ENCODE data around the gene FLT3LG.
"Not testable (repeated sequence)": the region's sequence is repeated elsewhere in the genome, so short reads cannot be mapped to it uniquely, and the experiment has no call there.

Gene FLT3LG

DNA sequence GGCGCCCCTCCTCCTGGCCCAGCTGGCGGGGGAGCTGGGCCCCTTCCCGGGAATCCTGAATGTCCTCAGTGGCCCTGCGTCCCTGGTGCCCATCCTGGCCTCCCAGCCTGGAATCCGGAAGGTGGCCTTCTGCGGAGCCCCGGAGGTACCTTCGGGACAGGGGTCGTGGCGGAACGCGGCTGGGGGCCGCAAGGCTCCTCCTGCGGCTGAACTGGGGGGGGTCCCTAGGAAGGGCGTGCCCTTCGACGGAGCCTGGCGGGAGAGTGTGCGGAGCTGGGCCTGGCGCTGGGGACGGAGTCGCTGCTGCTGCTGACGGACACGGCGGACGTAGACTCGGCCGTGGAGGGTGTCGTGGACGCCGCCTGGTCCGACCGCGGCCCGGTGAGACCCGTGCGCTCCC, 12.4 kb upstream of the FLT3LG start:
- no peak for DNase-seq (ENCODE audit: low spot score)

GRCh38 chr19:49462492-49462891, 11.5 kb upstream of the FLT3LG start:
- DNase-seq (ENCODE audit: low spot score) = no peak

DNA sequence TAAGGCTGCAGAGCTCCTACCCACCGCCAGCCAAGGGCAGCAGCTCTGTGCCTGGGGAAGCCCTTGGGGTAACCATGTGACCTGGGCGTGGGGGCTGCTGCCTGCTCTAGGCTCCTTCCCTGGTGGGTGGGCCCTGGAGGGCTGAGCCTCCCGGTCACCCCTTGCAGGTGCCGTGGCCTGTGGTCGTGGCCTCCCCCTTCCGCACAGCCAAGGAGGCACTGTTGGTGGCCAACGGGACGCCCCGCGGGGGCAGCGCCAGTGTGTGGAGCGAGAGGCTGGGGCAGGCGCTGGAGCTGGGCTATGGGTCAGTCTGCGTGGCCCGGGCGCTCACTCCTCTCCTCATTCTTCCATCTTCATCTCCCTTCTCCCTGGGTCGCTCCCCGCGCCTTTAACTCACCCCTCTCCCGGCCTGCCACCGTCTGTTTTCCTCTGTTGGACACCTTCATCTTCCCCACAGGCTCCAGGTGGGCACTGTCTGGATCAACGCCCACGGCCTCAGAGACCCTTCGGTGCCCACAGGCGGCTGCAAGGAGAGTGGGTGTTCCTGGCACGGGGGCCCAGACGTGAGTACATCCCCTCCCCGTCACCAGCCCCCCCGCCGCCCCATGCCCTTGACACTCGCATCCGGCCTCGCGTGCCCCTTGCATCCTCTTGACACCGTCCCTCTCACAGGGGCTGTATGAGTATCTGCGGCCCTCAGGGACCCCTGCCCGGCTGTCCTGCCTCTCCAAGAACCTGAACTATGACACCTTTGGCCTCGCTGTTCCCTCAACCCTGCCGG, 9.9 kb upstream of the FLT3LG start:
- DNase-seq (ENCODE audit: low spot score) = no peak

DNA sequence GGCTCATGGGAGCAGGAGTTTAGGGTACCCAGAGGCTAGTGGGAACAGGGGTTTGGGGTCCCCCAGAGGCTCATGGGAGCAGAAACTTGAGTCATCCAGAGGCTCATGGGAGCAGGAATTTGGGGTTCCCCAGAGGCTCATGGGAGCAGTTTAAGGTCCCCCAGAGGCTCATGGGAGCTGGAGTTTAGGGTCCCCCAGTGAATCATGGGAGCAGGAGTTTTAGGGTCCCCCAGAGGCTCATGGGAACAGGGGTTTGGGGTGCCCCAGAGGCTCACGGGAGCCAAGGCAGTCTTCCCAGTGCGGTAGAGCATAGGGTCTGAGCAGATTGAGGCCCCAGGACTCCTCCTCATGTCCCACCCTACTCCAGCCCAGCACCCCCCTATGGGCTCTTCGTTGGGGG, 8.6 kb upstream of the FLT3LG start:
- DNase-seq (ENCODE audit: low spot score) = no peak

DNA sequence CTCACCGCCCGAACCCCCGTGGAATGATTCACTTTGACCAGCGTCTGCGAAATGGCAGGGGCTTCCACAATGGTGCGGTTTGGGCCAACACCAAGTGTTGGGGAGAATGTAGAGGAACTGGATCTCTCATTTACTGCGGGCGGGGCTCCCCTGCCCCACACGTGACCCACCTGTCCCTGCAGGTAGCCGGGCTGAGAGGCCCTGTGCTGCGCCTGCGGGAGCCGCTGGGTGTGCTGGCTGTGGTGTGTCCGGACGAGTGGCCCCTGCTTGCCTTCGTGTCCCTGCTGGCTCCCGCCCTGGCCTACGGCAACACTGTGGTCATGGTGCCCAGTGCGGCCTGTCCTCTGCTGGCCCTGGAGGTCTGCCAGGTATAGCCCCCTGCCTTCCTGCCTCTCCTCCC, 5.8 kb upstream of the FLT3LG start:
- no peak for DNase-seq (ENCODE audit: low spot score)

GRCh38 chr19:49468746-49469447, 5.1 kb upstream of the FLT3LG start:
- no peak for DNase-seq (ENCODE audit: low spot score)

GRCh38 chr19:49469828-49470614, 4.0 kb upstream of the FLT3LG start:
- DNase-seq (ENCODE audit: low spot score) = no peak

- no peak for DNase-seq (ENCODE audit: low spot score)
Observed at GRCh38 chr19:49470615-49470978, 3.4 kb upstream of the FLT3LG start.

DNA sequence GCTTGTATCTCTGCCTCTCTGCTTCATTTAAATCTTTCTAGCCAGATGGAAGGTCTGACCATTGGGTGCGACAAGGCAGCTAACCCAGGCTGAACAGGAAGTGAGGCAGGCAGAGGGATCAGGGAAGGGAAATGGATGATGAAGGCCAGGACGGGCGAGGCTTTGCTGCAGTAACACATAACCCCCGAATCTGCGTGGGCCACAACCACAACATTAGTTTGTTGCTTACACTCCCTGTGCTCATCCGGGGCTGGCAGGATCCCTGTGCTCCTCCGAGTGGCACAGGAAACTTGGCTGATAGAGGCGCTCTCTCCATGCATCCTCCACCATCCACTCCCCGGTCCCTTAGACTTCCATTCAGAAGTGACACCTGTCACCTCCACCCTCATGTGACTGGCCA, 1.1 kb upstream of the FLT3LG start:
- no peak for DNase-seq (ENCODE audit: low spot score)

- not testable (repeated sequence) for DNase-seq (ENCODE audit: low spot score)
Observed at GRCh38 chr19:49473501-49473867, 531 bp upstream of the FLT3LG start.

- no peak for DNase-seq (ENCODE audit: low spot score)
Observed at GRCh38 chr19:49474542-49474924, 518 bp downstream of the FLT3LG start.

DNA sequence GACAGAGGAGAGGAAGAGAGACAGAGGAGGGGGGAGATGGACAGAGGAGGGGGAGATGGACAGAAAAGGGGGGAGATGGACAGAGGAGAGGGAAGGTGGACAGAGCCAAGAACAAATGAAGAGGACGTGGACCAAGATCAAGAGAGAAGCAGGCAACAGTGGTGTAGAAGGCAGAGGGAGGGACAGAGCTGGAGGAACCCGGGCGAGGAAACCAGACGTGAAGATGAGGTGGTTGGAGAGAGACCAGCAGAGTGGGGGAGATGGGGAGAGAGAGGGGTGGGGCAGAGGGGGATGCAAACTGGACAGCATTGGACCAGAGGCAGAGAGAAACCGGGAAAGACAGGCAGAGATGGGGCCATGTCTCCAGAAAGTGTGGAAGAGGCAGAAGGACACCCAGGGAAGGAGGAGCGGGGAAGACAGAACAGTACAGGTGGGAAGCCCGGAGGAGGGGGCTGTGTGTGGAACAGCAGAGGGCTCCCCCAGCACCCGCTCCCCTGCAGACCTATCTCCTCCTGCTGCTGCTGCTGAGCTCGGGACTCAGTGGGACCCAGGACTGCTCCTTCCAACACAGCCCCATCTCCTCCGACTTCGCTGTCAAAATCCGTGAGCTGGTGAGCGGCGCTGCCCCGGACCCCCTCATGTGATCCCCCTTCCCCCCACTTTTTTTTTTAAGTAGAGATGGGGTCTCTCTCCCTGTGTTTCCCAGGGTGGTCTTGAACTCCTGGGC, 1.3 kb downstream of the FLT3LG start:
- no peak for DNase-seq (ENCODE audit: low spot score)

DNA sequence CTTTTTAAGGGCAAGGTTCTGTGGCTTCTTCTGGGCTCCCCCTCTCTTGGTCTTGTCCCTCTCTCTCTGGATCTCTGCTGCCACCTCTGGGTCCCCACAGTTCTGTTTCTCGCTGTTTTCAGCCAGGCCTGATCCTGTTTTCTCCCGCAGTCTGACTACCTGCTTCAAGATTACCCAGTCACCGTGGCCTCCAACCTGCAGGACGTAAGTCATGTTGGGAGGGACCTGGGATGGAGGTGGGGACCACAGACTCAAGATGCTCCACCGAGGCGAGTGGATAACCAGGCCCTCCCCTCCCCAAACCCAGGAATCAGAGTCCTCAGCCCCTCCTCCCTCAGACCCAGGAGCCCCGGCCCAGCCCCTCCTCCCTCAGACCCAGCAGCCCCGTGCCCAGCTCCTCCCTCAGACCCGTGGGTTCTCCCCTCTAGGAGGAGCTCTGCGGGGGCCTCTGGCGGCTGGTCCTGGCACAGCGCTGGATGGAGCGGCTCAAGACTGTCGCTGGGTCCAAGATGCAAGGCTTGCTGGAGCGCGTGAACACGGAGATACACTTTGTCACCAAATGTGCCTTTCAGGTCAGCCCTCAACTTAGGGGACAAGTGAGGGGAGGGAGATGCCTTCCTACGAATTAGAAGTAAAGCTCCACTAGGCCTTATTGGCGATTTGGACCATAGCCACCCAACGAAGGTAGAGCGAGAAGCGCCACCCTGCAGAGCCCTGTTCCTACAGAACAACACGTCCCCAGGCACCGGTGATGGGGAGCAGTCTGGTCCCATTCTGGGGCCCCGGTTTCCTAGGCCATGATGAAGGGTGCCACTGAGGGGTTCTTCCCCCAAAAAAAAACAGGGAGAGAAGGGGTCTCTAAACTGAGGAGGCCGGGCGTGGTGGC, 2.2 kb downstream of the FLT3LG start:
- DNase-seq (ENCODE audit: low spot score) = peak; percentile 50

- no peak for DNase-seq (ENCODE audit: low spot score)
Observed at GRCh38 chr19:49479975-49480628, 6.1 kb downstream of the FLT3LG start.

- DNase-seq (ENCODE audit: low spot score) = no peak
Observed at GRCh38 chr19:49481020-49481683, 7.1 kb downstream of the FLT3LG start.

GRCh38 chr19:49486232-49486631, 12.2 kb downstream of the FLT3LG start:
- DNase-seq (ENCODE audit: low spot score) = no peak

DNA sequence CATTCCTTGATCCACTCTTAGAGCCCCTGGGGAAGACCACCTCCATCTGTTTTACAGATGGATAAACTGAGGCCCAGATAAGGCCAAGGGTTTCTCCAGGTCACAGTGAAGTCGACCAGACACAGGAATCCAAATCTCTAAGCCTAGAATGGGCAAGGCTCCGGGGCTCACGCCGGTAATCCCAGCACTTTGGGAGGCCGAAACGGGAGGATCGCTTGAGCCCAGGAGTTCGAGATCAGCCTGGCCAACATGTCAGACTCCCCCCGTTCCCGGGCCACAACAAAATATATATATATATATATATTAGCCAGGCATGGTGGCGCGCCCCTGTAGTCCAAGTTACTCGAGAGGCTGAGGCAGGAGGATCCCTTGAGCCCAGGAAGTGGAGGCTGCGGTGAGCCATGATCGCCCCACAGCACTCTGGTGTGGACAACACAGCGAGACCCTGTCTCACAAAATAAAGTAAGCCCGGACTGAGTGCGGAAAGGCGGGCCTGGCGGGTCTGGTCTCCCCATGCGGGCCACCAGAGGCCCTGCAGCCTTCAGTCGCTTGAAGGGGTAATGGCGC, 12.8 kb downstream of the FLT3LG start:
- DNase-seq (ENCODE audit: low spot score) = no peak

DNA sequence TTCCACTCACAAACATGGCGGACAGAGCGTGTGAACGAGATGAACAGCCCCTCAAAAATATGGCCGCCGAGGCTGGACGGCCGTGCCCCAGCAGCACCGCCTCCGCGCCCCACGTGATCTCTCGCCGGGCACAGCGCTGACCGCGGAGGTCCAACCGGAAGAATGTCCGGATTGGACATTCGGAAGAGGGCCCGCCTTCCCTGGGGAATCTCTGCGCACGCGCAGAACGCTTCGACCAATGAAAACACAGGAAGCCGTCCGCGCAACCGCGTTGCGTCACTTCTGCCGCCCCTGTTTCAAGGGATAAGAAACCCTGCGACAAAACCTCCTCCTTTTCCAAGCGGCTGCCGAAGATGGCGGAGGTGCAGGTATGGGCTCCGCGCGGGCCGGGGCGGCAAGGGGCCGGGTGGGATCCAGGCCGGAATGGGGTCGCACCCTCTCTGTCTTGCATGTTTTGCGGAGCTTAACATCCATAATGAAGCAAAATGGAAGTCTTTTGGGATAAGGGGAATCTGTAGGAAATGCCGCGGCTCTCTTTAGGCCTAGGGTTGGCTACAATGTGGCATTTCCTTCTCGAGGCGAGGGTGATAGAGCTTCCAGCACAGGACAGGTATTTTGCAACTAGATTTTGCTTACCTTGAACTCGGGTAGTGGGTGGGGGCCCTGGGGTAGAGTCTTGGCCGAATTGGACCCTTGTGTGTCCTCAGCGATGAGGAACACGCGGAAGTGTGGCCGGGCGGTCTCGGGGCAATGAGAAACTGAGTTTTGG, 13.4 kb downstream of the FLT3LG start, which contains the start of gene RPL13A:
TSS of gene RPL13A (plus strand) at position 332 of the 769 bp plus-strand sequence. CDS start at position 354, 22 bp downstream.
- DNase-seq (ENCODE audit: low spot score) = peak; percentile 98

All from AG08396 (cell line).